ENCODE data around the gene MARCHF7. TPM values are rescaled to one million over a fixed set of nuclear protein-coding genes. Genes with fewer than 3 reads are reported as not detected.

Gene MARCHF7
- total and polyA plus RNA-seq, 4 experiments from 2014 or later: 113 to 196 (median 139) TPM

- no peak overlapping the region for H3K27ac ChIP-seq (ENCODE audit: low read depth, low read length)
- peaks cover 48% of the 10 kb centered on the region for H3K36me3 ChIP-seq (ENCODE audit: insufficient read depth, low read length)
- peaks cover 58 to 69% of the 10 kb centered on the region in 2 donors for H3K36me3 Mint-ChIP-seq
Measured at GRCh38 chr2:159748089-159748488, 35.8 kb downstream of the MARCHF7 start.

GRCh38 chr2:159750873-159751272 lies 38.6 kb downstream of the MARCHF7 start:
- no peaks in the 10 kb centered on the region for H3K27me3 ChIP-seq (ENCODE audit: insufficient read depth, low read length)
- ChIA-PET POLR2A (ENCODE audit: partially characterized antibody) (no interaction called here), CTCF (ENCODE audit: partially characterized antibody) (no interaction called here)
- Mint-ChIP-seq H3K27ac (peak overlapping the region in 1 of 7 donors; percentile 90), H3K36me3 (peaks cover 44 to 51% of the 10 kb centered on the region in 2 donors), H3K4me3 (no peak overlapping the region), H3K9me3 (no peaks in the 10 kb centered on the region), H3K27me3 (no peaks in the 10 kb centered on the region), H3K4me1 (peaks cover 9 to 21% (median 12%) of the 10 kb centered on the region in 4 donors)
- H3K4me1 ChIP-seq (ENCODE audit: insufficient read depth, low read length): no peaks in the 10 kb centered on the region
- H3K36me3 ChIP-seq (ENCODE audit: insufficient read depth, low read length): peaks cover 50% of the 10 kb centered on the region
- no peaks in the 10 kb centered on the region for H3K9me3 ChIP-seq (ENCODE audit: control insufficient read depth in 1 of 2, low read length in 2 of 2)
- no peak overlapping the region for H3K27ac ChIP-seq (ENCODE audit: low read depth, low read length)
- intact Hi-C loops (cut with micrococcal nuclease): no loop called here
- no peak overlapping the region for H3K4me3 ChIP-seq (ENCODE audit: low read length in 2 of 2)
- no peak for DNase-seq

More at GRCh38 chr2:159748089-159748488, 35.8 kb downstream of the MARCHF7 start:
- ChIA-PET CTCF (ENCODE audit: partially characterized antibody) (interaction anchor here (0.7 to 1.6 kb wide), 2 partner anchors 14 to 153 kb away, joined by 3 to 4 read pairs; no protein-coding TSS in a partner anchor), POLR2A (ENCODE audit: partially characterized antibody) (interaction anchor here (1.0 kb wide), 1 partner anchor 36 kb away, joined by 3 read pairs; the partner anchor contains the start of gene MARCHF7)
- no peak overlapping the region for H3K4me3 Mint-ChIP-seq
- H3K27ac Mint-ChIP-seq: peak overlapping the region in 1 of 7 donors; percentile 37
- Histone ChIP-seq H3K4me1 (ENCODE audit: insufficient read depth, low read length) (no peaks in the 10 kb centered on the region), H3K27me3 (ENCODE audit: insufficient read depth, low read length) (no peaks in the 10 kb centered on the region), H3K4me3 (ENCODE audit: low read length in 2 of 2) (no peak overlapping the region), H3K9me3 (ENCODE audit: control insufficient read depth in 1 of 2, low read length in 2 of 2) (no peaks in the 10 kb centered on the region)
- H3K27me3 Mint-ChIP-seq: no peaks in the 10 kb centered on the region
- H3K4me1 Mint-ChIP-seq: peaks cover 11 to 26% (median 17%) of the 10 kb centered on the region in 4 donors
- no peaks in the 10 kb centered on the region for H3K9me3 Mint-ChIP-seq
- intact Hi-C loops (cut with micrococcal nuclease): no loop called here
- DNase-seq: no peak

- no peak overlapping the region for H3K27ac ChIP-seq (ENCODE audit: low read depth, low read length)
- no peak overlapping the region for H3K27ac Mint-ChIP-seq
- no peaks in the 10 kb centered on the region for H3K27me3 ChIP-seq (ENCODE audit: insufficient read depth, low read length)
- no peaks in the 10 kb centered on the region for H3K9me3 Mint-ChIP-seq
- no peak overlapping the region for H3K4me3 ChIP-seq (ENCODE audit: low read length in 2 of 2)
- H3K4me3 Mint-ChIP-seq: no peak overlapping the region
- H3K4me1 Mint-ChIP-seq: peaks cover 9 to 28% (median 12%) of the 10 kb centered on the region in 4 donors
- intact Hi-C loops (cut with micrococcal nuclease): no loop called here
- ChIA-PET POLR2A (ENCODE audit: partially characterized antibody) (interaction anchor here (0.6 to 2.3 kb wide), 2 partner anchors 41 to 1501 kb away, joined by 4 to 6 read pairs; partner anchors contain the start of gene MARCHF7), CTCF (ENCODE audit: partially characterized antibody) (interaction anchor here (1.5 kb wide), 1 partner anchor 32 kb away, joined by 3 read pairs; no protein-coding TSS in a partner anchor)
- H3K36me3 Mint-ChIP-seq: peaks cover 33 to 46% of the 10 kb centered on the region in 2 donors
- no peaks in the 10 kb centered on the region for H3K27me3 Mint-ChIP-seq
- peaks cover 51% of the 10 kb centered on the region for H3K36me3 ChIP-seq (ENCODE audit: insufficient read depth, low read length)
- H3K9me3 ChIP-seq (ENCODE audit: control insufficient read depth in 1 of 2, low read length in 2 of 2): no peaks in the 10 kb centered on the region
- H3K4me1 ChIP-seq (ENCODE audit: insufficient read depth, low read length): no peaks in the 10 kb centered on the region
- DNase-seq: no peak
Measured at GRCh38 chr2:159753797-159754196, 41.5 kb downstream of the MARCHF7 start.

- H3K9me3 ChIP-seq (ENCODE audit: control insufficient read depth in 1 of 2, low read length in 2 of 2): no peaks in the 10 kb centered on the region
- CTCF ChIA-PET (ENCODE audit: partially characterized antibody): no interaction called here
- H3K27me3 ChIP-seq (ENCODE audit: insufficient read depth, low read length): no peaks in the 10 kb centered on the region
- peaks cover 9 to 29% (median 12%) of the 10 kb centered on the region in 4 donors for H3K4me1 Mint-ChIP-seq
- DNase-seq: no peak
- H3K36me3 Mint-ChIP-seq: peaks cover 43 to 50% of the 10 kb centered on the region in 2 donors
- POLR2A ChIA-PET (ENCODE audit: partially characterized antibody): interaction anchor here (2.3 kb wide), 1 partner anchor 43 kb away, joined by 6 read pairs; the partner anchor contains the start of gene MARCHF7
- H3K27ac Mint-ChIP-seq: no peak overlapping the region
- no peaks in the 10 kb centered on the region for H3K27me3 Mint-ChIP-seq
- no peaks in the 10 kb centered on the region for H3K9me3 Mint-ChIP-seq
- H3K4me3 Mint-ChIP-seq: no peak overlapping the region
- no peak overlapping the region for H3K27ac ChIP-seq (ENCODE audit: low read depth, low read length)
- H3K36me3 ChIP-seq (ENCODE audit: insufficient read depth, low read length): peaks cover 61% of the 10 kb centered on the region
- H3K4me1 ChIP-seq (ENCODE audit: insufficient read depth, low read length): no peaks in the 10 kb centered on the region
- no peak overlapping the region for H3K4me3 ChIP-seq (ENCODE audit: low read length in 2 of 2)
- intact Hi-C loops (cut with micrococcal nuclease): no loop called here
Measured at GRCh38 chr2:159755014-159755413, 42.7 kb downstream of the MARCHF7 start.

- Histone ChIP-seq H3K36me3 (ENCODE audit: insufficient read depth, low read length) (peaks cover 61% of the 10 kb centered on the region), H3K27ac (ENCODE audit: low read depth, low read length) (no peak overlapping the region)
Measured at GRCh38 chr2:159755788-159756187, 43.5 kb downstream of the MARCHF7 start.

GRCh38 chr2:159758239-159758638 lies 45.9 kb downstream of the MARCHF7 start:
- H3K27ac Mint-ChIP-seq: peak overlapping the region in 3 of 7 donors; percentile 24 to 54 (median 37)
- Histone ChIP-seq H3K4me3 (ENCODE audit: low read length in 2 of 2) (no peak overlapping the region), H3K27ac (ENCODE audit: low read depth, low read length) (no peak overlapping the region), H3K27me3 (ENCODE audit: insufficient read depth, low read length) (no peaks in the 10 kb centered on the region), H3K9me3 (ENCODE audit: control insufficient read depth in 1 of 2, low read length in 2 of 2) (no peaks in the 10 kb centered on the region), H3K36me3 (ENCODE audit: insufficient read depth, low read length) (peaks cover 48% of the 10 kb centered on the region), H3K4me1 (ENCODE audit: insufficient read depth, low read length) (no peaks in the 10 kb centered on the region)
- no peaks in the 10 kb centered on the region for H3K9me3 Mint-ChIP-seq
- ChIA-PET POLR2A (ENCODE audit: partially characterized antibody) (interaction anchor here (0.7 kb wide), 1 partner anchor 46 kb away, joined by 3 read pairs; the partner anchor contains the start of gene MARCHF7), CTCF (ENCODE audit: partially characterized antibody) (no interaction called here)
- no peak for DNase-seq
- H3K4me3 Mint-ChIP-seq: no peak overlapping the region
- intact Hi-C loops (cut with micrococcal nuclease): no loop called here
- no peaks in the 10 kb centered on the region for H3K27me3 Mint-ChIP-seq
- H3K36me3 Mint-ChIP-seq: peaks cover 36 to 43% of the 10 kb centered on the region in 2 donors
- peaks cover 4 to 15% (median 8%) of the 10 kb centered on the region in 4 donors for H3K4me1 Mint-ChIP-seq

More at GRCh38 chr2:159755788-159756187, 43.5 kb downstream of the MARCHF7 start:
- no peaks in the 10 kb centered on the region for H3K9me3 Mint-ChIP-seq
- Histone ChIP-seq H3K9me3 (ENCODE audit: control insufficient read depth in 1 of 2, low read length in 2 of 2) (no peaks in the 10 kb centered on the region), H3K4me3 (ENCODE audit: low read length in 2 of 2) (no peak overlapping the region), H3K4me1 (ENCODE audit: insufficient read depth, low read length) (no peaks in the 10 kb centered on the region), H3K27me3 (ENCODE audit: insufficient read depth, low read length) (no peaks in the 10 kb centered on the region)
- no peak overlapping the region for H3K4me3 Mint-ChIP-seq
- CTCF ChIA-PET (ENCODE audit: partially characterized antibody): interaction anchor here (1.0 kb wide), 1 partner anchor 9 kb away, joined by 3 read pairs; no protein-coding TSS in a partner anchor
- no peak for DNase-seq
- no peaks in the 10 kb centered on the region for H3K27me3 Mint-ChIP-seq
- H3K27ac Mint-ChIP-seq: no peak overlapping the region
- POLR2A ChIA-PET (ENCODE audit: partially characterized antibody): no interaction called here
- peaks cover 8 to 28% (median 12%) of the 10 kb centered on the region in 4 donors for H3K4me1 Mint-ChIP-seq
- intact Hi-C loops (cut with micrococcal nuclease): no loop called here
- H3K36me3 Mint-ChIP-seq: peaks cover 50 to 56% of the 10 kb centered on the region in 2 donors

- DNase-seq: no peak
- Histone ChIP-seq H3K27ac (ENCODE audit: low read depth, low read length) (no peak overlapping the region), H3K36me3 (ENCODE audit: insufficient read depth, low read length) (peaks cover 48% of the 10 kb centered on the region), H3K27me3 (ENCODE audit: insufficient read depth, low read length) (no peaks in the 10 kb centered on the region), H3K4me3 (ENCODE audit: low read length in 2 of 2) (no peak overlapping the region), H3K9me3 (ENCODE audit: control insufficient read depth in 1 of 2, low read length in 2 of 2) (no peaks in the 10 kb centered on the region), H3K4me1 (ENCODE audit: insufficient read depth, low read length) (no peaks in the 10 kb centered on the region)
- peaks cover 4 to 15% (median 9%) of the 10 kb centered on the region in 4 donors for H3K4me1 Mint-ChIP-seq
- peak overlapping the region in 2 of 7 donors; percentile 24 to 25 for H3K27ac Mint-ChIP-seq
- H3K9me3 Mint-ChIP-seq: no peaks in the 10 kb centered on the region
- H3K4me3 Mint-ChIP-seq: no peak overlapping the region
- ChIA-PET CTCF (ENCODE audit: partially characterized antibody) (no interaction called here), POLR2A (ENCODE audit: partially characterized antibody) (no interaction called here)
- H3K36me3 Mint-ChIP-seq: peaks cover 36 to 47% of the 10 kb centered on the region in 2 donors
- intact Hi-C loops (cut with micrococcal nuclease): no loop called here
- no peaks in the 10 kb centered on the region for H3K27me3 Mint-ChIP-seq
Measured at GRCh38 chr2:159758686-159759085, 46.4 kb downstream of the MARCHF7 start.

Data from CD4-positive, alpha-beta memory T cell (primary cell).